ENCODE results near the gene ABCC9. TPM values are rescaled to one million over a fixed set of nuclear protein-coding genes. Genes with fewer than 3 reads are reported as not detected.
A peak's percentile ranks its signal among the peaks of the same experiment; 100 is the strongest.

The ABCC9 gene
- total RNA-seq: 10 to 100 TPM; 25.0 to 52.8 TPM

- Histone ChIP-seq H3K4me3 (peak within 1 kb of the TSS; percentile 50 to 61), H3K9me3 (no peaks in the 10 kb centered on the region), H3K36me3 (peaks cover 5% of the 10 kb centered on the region), H3K4me1 (no peaks in the 10 kb centered on the region), H3K27ac (peak within 1 kb of the TSS; percentile 89 to 90), H3K27me3 (no peaks in the 10 kb centered on the region)
- no peak for TF ChIP-seq CTCF (IDR thresholded peaks at IDR 0.05)
- DNase-seq (ENCODE audit: low spot score): peak; percentile 62
These were observed at the start of gene ABCC9 for GRCh38 chr12:21940549-21941505. TSS of gene ABCC9 (minus strand) at chr12:21941426. CDS start at chr12:21936674, 4,752 bp downstream.

- DNase-seq (ENCODE audit: low spot score): no peak
- Histone ChIP-seq H3K36me3 (no peaks in the 10 kb centered on the region), H3K4me3 (no peak overlapping the region), H3K4me1 (no peaks in the 10 kb centered on the region), H3K9me3 (no peaks in the 10 kb centered on the region), H3K27me3 (no peaks in the 10 kb centered on the region), H3K27ac (no peak overlapping the region)
- TF ChIP-seq CTCF (IDR thresholded peaks at IDR 0.05): peak in 1 of 2 donors; percentile 66
These were observed 48.7 kb upstream of the ABCC9 start for GRCh38 chr12:21989819-21990412.

- TF ChIP-seq CTCF (IDR thresholded peaks at IDR 0.05): no peak
- no peaks in the 10 kb centered on the region for H3K27me3 ChIP-seq
- no peaks in the 10 kb centered on the region for H3K4me1 ChIP-seq
- H3K36me3 ChIP-seq: no peaks in the 10 kb centered on the region
- no peak overlapping the region for H3K4me3 ChIP-seq
- no peak for DNase-seq (ENCODE audit: low spot score)
- no peak overlapping the region for H3K27ac ChIP-seq
- no peaks in the 10 kb centered on the region for H3K9me3 ChIP-seq
These were observed 47.4 kb upstream of the ABCC9 start for GRCh38 chr12:21988619-21989018.

- no peaks in the 10 kb centered on the region for H3K27me3 ChIP-seq
- H3K4me3 ChIP-seq: no peak overlapping the region
- no peaks in the 10 kb centered on the region for H3K9me3 ChIP-seq
- H3K27ac ChIP-seq: no peak overlapping the region
- DNase-seq (ENCODE audit: low spot score): no peak
- no peaks in the 10 kb centered on the region for H3K36me3 ChIP-seq
- no peak for TF ChIP-seq CTCF (IDR thresholded peaks at IDR 0.05)
- no peaks in the 10 kb centered on the region for H3K4me1 ChIP-seq
These were observed 46.5 kb upstream of the ABCC9 start for GRCh38 chr12:21987755-21988154.

GRCh38 chr12:21985155-21985554 is 43.9 kb upstream of the ABCC9 start:
- no peaks in the 10 kb centered on the region for H3K9me3 ChIP-seq
- no peaks in the 10 kb centered on the region for H3K27me3 ChIP-seq
- H3K4me1 ChIP-seq: no peaks in the 10 kb centered on the region
- TF ChIP-seq CTCF (IDR thresholded peaks at IDR 0.05): no peak
- no peak overlapping the region for H3K4me3 ChIP-seq
- H3K36me3 ChIP-seq: no peaks in the 10 kb centered on the region
- no peak overlapping the region for H3K27ac ChIP-seq
- DNase-seq (ENCODE audit: low spot score): no peak
